Activated CD4-positive, alpha-beta memory T cell treated with anti-CD3 and anti-CD28 coated beads, Interleukin-2, amount 10 ng/mL, durations not matched to agents 7 days and 5 days (primary cell): ENCODE results near the gene SGSM1. TPM values are rescaled to one million over a fixed set of nuclear protein-coding genes. Genes with fewer than 3 reads are reported as not detected.
"Not testable (repeated sequence)": the region's sequence is repeated elsewhere in the genome, so short reads cannot be mapped to it uniquely, and the experiment has no call there.

Experiments used
- CTCF ChIA-PET: fragments of 350-600 bp; sonication (Branson Sonifier 250); formaldehyde crosslinking; loops from one replicate; lab custom pipeline; 2021; ENCODE audit warnings: antibody characterized with exemption, inconsistent platforms; lab: Charles Lee
- POLR2A ChIA-PET: fragments of 350-600 bp; sonication (Branson Sonifier 250); formaldehyde crosslinking; loops from one replicate; lab custom pipeline; 2021; ENCODE audit warnings: antibody characterized with exemption; lab: Charles Lee
- DNase-seq: peaks from one replicate; pipeline ENCODE4 v3.0.0-alpha.2; 2020
- H3K27ac Mint-ChIP-seq: one replicate; pipeline ENCODE4 v1.8.0; 2021; ENCODE audit warnings: mild to moderate bottlenecking, mixed read lengths
- H3K27me3 Mint-ChIP-seq: one replicate; pipeline ENCODE4 v1.8.0; 2021; ENCODE audit warnings: mixed read lengths
- H3K36me3 Mint-ChIP-seq: one replicate; pipeline ENCODE4 v1.8.0; 2021; ENCODE audit warnings: low read depth, mixed read lengths
- H3K4me1 Mint-ChIP-seq: one replicate; pipeline ENCODE4 v1.8.0; 2021; ENCODE audit warnings: mixed read lengths
- H3K4me3 Mint-ChIP-seq: one replicate; pipeline ENCODE4 v1.8.0; 2021; ENCODE audit warnings: mild to moderate bottlenecking, mixed read lengths
- H3K9me3 Mint-ChIP-seq: one replicate; pipeline ENCODE4 v1.8.0; 2021; ENCODE audit warnings: mixed read lengths
- total RNA-seq, 2 experiments: library from RNA; stranded (reverse); gene quantifications; one replicate each; pipeline ENCODE4 v1.2.3, GENCODE V29; 2021

The SGSM1 gene
- total RNA-seq, 2 experiments from 2014 or later, result 0.35 to 0.93 TPM

GRCh38 chr22:24831687-24832086 is 25.7 kb downstream of the SGSM1 start:
- H3K4me3 Mint-ChIP-seq, result no peak overlapping the region
- H3K27ac Mint-ChIP-seq, result no peak overlapping the region
- H3K36me3 Mint-ChIP-seq, result no peaks in the 10 kb centered on the region
- POLR2A ChIA-PET, result no interaction called here
- peaks cover 2% of the 10 kb centered on the region for H3K27me3 Mint-ChIP-seq
- no peaks in the 10 kb centered on the region for H3K9me3 Mint-ChIP-seq
- peaks cover 3% of the 10 kb centered on the region for H3K4me1 Mint-ChIP-seq
- DNase-seq, result no peak
- CTCF ChIA-PET, result interaction anchor here (1.2 to 1.4 kb wide), 2 partner anchors 62 to 63 kb away, joined by 3 to 4 read pairs; no protein-coding TSS in a partner anchor

GRCh38 chr22:24833881-24834495 is 28.0 kb downstream of the SGSM1 start:
- H3K27me3 Mint-ChIP-seq, result peaks cover 2% of the 10 kb centered on the region
- POLR2A ChIA-PET, result no interaction called here
- no peak overlapping the region for H3K4me3 Mint-ChIP-seq
- H3K27ac Mint-ChIP-seq, result no peak overlapping the region
- no peaks in the 10 kb centered on the region for H3K36me3 Mint-ChIP-seq
- no peaks in the 10 kb centered on the region for H3K9me3 Mint-ChIP-seq
- CTCF ChIA-PET, result interaction anchor here (0.5 to 0.9 kb wide), 2 partner anchors 64 to 148 kb away, joined by 3 read pairs; no protein-coding TSS in a partner anchor
- DNase-seq, result no peak
- no peaks in the 10 kb centered on the region for H3K4me1 Mint-ChIP-seq

- Mint-ChIP-seq H3K4me3 (no peak overlapping the region), H3K9me3 (no peaks in the 10 kb centered on the region), H3K27me3 (peaks cover 2% of the 10 kb centered on the region), H3K36me3 (no peaks in the 10 kb centered on the region), H3K4me1 (no peaks in the 10 kb centered on the region), H3K27ac (no peak overlapping the region)
- ChIA-PET CTCF (interaction anchor here (0.9 kb wide), 1 partner anchor 66 kb away, joined by 3 read pairs; no protein-coding TSS in a partner anchor), POLR2A (no interaction called here)
- DNase-seq, result no peak
Measured at GRCh38 chr22:24834845-24835570, 29.0 kb downstream of the SGSM1 start.

GRCh38 chr22:24836282-24836681 is 30.3 kb downstream of the SGSM1 start:
- no peaks in the 10 kb centered on the region for H3K36me3 Mint-ChIP-seq
- no peak for DNase-seq
- peaks cover 2% of the 10 kb centered on the region for H3K27me3 Mint-ChIP-seq
- no peak overlapping the region for H3K4me3 Mint-ChIP-seq
- no peak overlapping the region for H3K27ac Mint-ChIP-seq
- ChIA-PET CTCF (no interaction called here), POLR2A (no interaction called here)
- no peaks in the 10 kb centered on the region for H3K4me1 Mint-ChIP-seq
- no peaks in the 10 kb centered on the region for H3K9me3 Mint-ChIP-seq

- H3K27ac Mint-ChIP-seq, H3K4me3 Mint-ChIP-seq, POLR2A ChIA-PET, H3K36me3 Mint-ChIP-seq, H3K4me1 Mint-ChIP-seq, H3K9me3 Mint-ChIP-seq, H3K27me3 Mint-ChIP-seq, DNase-seq: not testable (repeated sequence)
- CTCF ChIA-PET, result interaction anchor here (0.8 to 1.5 kb wide), 4 partner anchors 12 to 68 kb away, joined by 3 to 8 read pairs (median 6); no protein-coding TSS in a partner anchor
Measured at GRCh38 chr22:24837517-24837916, 31.5 kb downstream of the SGSM1 start.

GRCh38 chr22:24841261-24841660 is 35.2 kb downstream of the SGSM1 start:
- H3K4me1 Mint-ChIP-seq, result peaks cover 21% of the 10 kb centered on the region

GRCh38 chr22:24843048-24843447 is 37.0 kb downstream of the SGSM1 start:
- Mint-ChIP-seq H3K4me1 (peaks cover 21% of the 10 kb centered on the region), H3K9me3 (no peaks in the 10 kb centered on the region), H3K27ac (no peak overlapping the region), H3K27me3 (peaks cover 2% of the 10 kb centered on the region), H3K36me3 (no peaks in the 10 kb centered on the region), H3K4me3 (no peak overlapping the region)
- CTCF ChIA-PET, result interaction anchor here (0.7 kb wide), 1 partner anchor 75 kb away, joined by 3 read pairs; no protein-coding TSS in a partner anchor
- POLR2A ChIA-PET, result no interaction called here
- DNase-seq, result no peak

More at GRCh38 chr22:24841261-24841660, 35.2 kb downstream of the SGSM1 start:
- POLR2A ChIA-PET, result no interaction called here
- CTCF ChIA-PET, result interaction anchor here (0.6 to 1.3 kb wide), 2 partner anchors 9 to 40 kb away, joined by 3 to 4 read pairs; no protein-coding TSS in a partner anchor
- no peaks in the 10 kb centered on the region for H3K9me3 Mint-ChIP-seq
- H3K4me3 Mint-ChIP-seq, result no peak overlapping the region
- H3K36me3 Mint-ChIP-seq, result no peaks in the 10 kb centered on the region
- H3K27ac Mint-ChIP-seq, result no peak overlapping the region
- DNase-seq, result no peak
- H3K27me3 Mint-ChIP-seq, result peaks cover 2% of the 10 kb centered on the region

- Mint-ChIP-seq H3K4me1 (peaks cover 22% of the 10 kb centered on the region), H3K27ac (no peak overlapping the region), H3K9me3 (no peaks in the 10 kb centered on the region), H3K36me3 (no peaks in the 10 kb centered on the region), H3K27me3 (peaks cover 2% of the 10 kb centered on the region), H3K4me3 (no peak overlapping the region)
- ChIA-PET POLR2A (no interaction called here), CTCF (interaction anchor here (1.5 kb wide), 1 partner anchor 73 kb away, joined by 5 read pairs; no protein-coding TSS in a partner anchor)
- DNase-seq, result peak; percentile 17
Measured at GRCh38 chr22:24845041-24845898, 39.3 kb downstream of the SGSM1 start.

GRCh38 chr22:24847490-24847889 is 41.5 kb downstream of the SGSM1 start:
- ChIA-PET POLR2A (no interaction called here), CTCF (interaction anchor here (1.1 kb wide), 1 partner anchor 319 kb away, joined by 3 read pairs; no protein-coding TSS in a partner anchor)
- no peak overlapping the region for H3K4me3 Mint-ChIP-seq
- no peaks in the 10 kb centered on the region for H3K36me3 Mint-ChIP-seq
- H3K9me3 Mint-ChIP-seq, result no peaks in the 10 kb centered on the region
- no peaks in the 10 kb centered on the region for H3K27me3 Mint-ChIP-seq
- DNase-seq, result no peak
- H3K27ac Mint-ChIP-seq, result no peak overlapping the region
- H3K4me1 Mint-ChIP-seq, result peaks cover 25% of the 10 kb centered on the region

- POLR2A ChIA-PET, result no interaction called here
Measured at GRCh38 chr22:24848559-24849168, 42.7 kb downstream of the SGSM1 start.

GRCh38 chr22:24855794-24856193 is 49.8 kb downstream of the SGSM1 start:
- H3K27ac Mint-ChIP-seq, result no peak overlapping the region
- no peaks in the 10 kb centered on the region for H3K4me1 Mint-ChIP-seq
- no peaks in the 10 kb centered on the region for H3K36me3 Mint-ChIP-seq
- ChIA-PET POLR2A (no interaction called here), CTCF (no interaction called here)
- no peaks in the 10 kb centered on the region for H3K9me3 Mint-ChIP-seq
- no peaks in the 10 kb centered on the region for H3K27me3 Mint-ChIP-seq
- H3K4me3 Mint-ChIP-seq, result no peak overlapping the region
- DNase-seq, result no peak

More at GRCh38 chr22:24848559-24849168, 42.7 kb downstream of the SGSM1 start:
- Mint-ChIP-seq H3K36me3 (no peaks in the 10 kb centered on the region), H3K27me3 (no peaks in the 10 kb centered on the region), H3K27ac (no peak overlapping the region), H3K9me3 (no peaks in the 10 kb centered on the region), H3K4me3 (no peak overlapping the region), H3K4me1 (peaks cover 24% of the 10 kb centered on the region)
- DNase-seq, result no peak
- CTCF ChIA-PET, result interaction anchor here (0.7 to 4.9 kb wide), 5 partner anchors 9 to 206 kb away, joined by 3 to 82 read pairs (median 5); partner anchors contain the start of gene PIWIL3

- Mint-ChIP-seq H3K27me3 (no peaks in the 10 kb centered on the region), H3K27ac (no peak overlapping the region), H3K9me3 (no peaks in the 10 kb centered on the region), H3K4me3 (no peak overlapping the region), H3K36me3 (no peaks in the 10 kb centered on the region), H3K4me1 (no peaks in the 10 kb centered on the region)
- POLR2A ChIA-PET, result no interaction called here
- CTCF ChIA-PET, result interaction anchor here (0.6 to 1.6 kb wide), 3 partner anchors 9 to 89 kb away, joined by 3 to 5 read pairs (median 3); no protein-coding TSS in a partner anchor
- DNase-seq, result no peak
Measured at GRCh38 chr22:24857576-24857975, 51.6 kb downstream of the SGSM1 start.
